Measurements from ENCODE around the gene TLR4.

The TLR4 gene

DNA sequence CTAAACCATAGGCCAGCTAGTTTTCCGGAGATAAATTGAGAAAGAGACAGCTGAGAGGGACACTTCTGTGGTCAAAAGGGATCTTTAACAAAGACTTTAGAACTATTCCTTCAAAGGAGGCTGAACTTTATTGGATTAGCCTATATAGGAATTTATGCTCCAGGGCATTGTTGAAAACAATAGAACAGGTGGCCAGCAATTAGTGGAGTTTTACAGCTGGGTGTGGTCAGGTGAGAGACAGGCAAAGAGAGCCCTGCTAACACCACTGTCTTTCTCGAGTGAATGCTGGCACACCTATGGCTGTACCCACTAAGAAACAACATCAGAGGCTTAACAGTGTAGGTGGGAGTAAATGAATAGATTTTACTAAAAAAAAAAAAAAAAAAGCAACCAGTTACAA lies 16.7 kb upstream of the TLR4 start:
- Histone ChIP-seq H3K9ac (ENCODE audit: low read length) (no peak overlapping the region), H3K9me3 (ENCODE audit: insufficient read depth, low read length) (no peaks in the 10 kb centered on the region), H4K20me1 (ENCODE audit: low read depth, low read length) (no peaks in the 10 kb centered on the region), H3K27me3 (ENCODE audit: low read length) (no peaks in the 10 kb centered on the region), H3K79me2 (ENCODE audit: insufficient read depth, low read length) (no peaks in the 10 kb centered on the region), H2AFZ (ENCODE audit: low read depth, low read length, severe bottlenecking) (no peak overlapping the region), H3K4me2 (ENCODE audit: low read depth, low read length, poor library complexity, severe bottlenecking) (no peak overlapping the region), H3K27ac (ENCODE audit: low read depth, low read length) (no peak overlapping the region), H3F3A (ENCODE audit: insufficient read depth) (no peaks in the 10 kb centered on the region), H3K36me3 (ENCODE audit: low read length) (no peaks in the 10 kb centered on the region), H3K9me2 (replicated peaks; ENCODE audit: insufficient read depth, low read length) (no peaks in the 10 kb centered on the region), H3K4me3 (ENCODE audit: insufficient read depth, low read length, poor library complexity, severe bottlenecking) (no peak overlapping the region)
- TF ChIP-seq EZH2phosphoT487 (conservative IDR thresholded peaks at IDR 0.05; ENCODE audit: low read length) (no peak), CTCF (IDR thresholded peaks at IDR 0.05; ENCODE audit: insufficient read depth, low read length, poor library complexity, severe bottlenecking) (no peak)

DNA sequence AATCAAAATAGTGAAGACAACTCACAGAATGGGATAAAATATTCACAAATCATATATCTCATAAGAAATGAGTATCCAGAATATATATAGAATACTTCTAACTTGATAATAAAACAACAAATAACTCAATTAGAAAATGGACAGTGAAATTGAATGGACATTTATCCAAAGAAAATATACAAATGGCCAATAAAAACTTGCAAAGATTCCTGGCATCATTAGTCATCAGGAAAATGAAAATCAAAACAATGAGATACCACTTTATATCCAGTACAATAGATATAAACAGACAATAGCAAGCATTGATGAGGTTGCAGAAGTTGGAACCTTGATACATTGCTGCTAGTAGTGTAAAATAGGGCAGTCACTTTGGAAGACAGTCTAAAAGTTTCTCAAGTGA lies 12.8 kb upstream of the TLR4 start:
- no peak for TF ChIP-seq EZH2phosphoT487 (conservative IDR thresholded peaks at IDR 0.05; ENCODE audit: low read length)
- no peak for TF ChIP-seq CTCF (IDR thresholded peaks at IDR 0.05; ENCODE audit: insufficient read depth, low read length, poor library complexity, severe bottlenecking)
- Histone ChIP-seq H2AFZ (ENCODE audit: low read depth, low read length, severe bottlenecking) (no peak overlapping the region), H3K9ac (ENCODE audit: low read length) (no peak overlapping the region), H3K27ac (ENCODE audit: low read depth, low read length) (no peak overlapping the region), H3K4me2 (ENCODE audit: low read depth, low read length, poor library complexity, severe bottlenecking) (no peak overlapping the region), H3F3A (ENCODE audit: insufficient read depth) (no peaks in the 10 kb centered on the region), H3K36me3 (ENCODE audit: low read length) (no peaks in the 10 kb centered on the region), H4K20me1 (ENCODE audit: low read depth, low read length) (no peaks in the 10 kb centered on the region), H3K4me3 (ENCODE audit: insufficient read depth, low read length, poor library complexity, severe bottlenecking) (no peak overlapping the region), H3K9me2 (replicated peaks; ENCODE audit: insufficient read depth, low read length) (no peaks in the 10 kb centered on the region), H3K79me2 (ENCODE audit: insufficient read depth, low read length) (no peaks in the 10 kb centered on the region), H3K9me3 (ENCODE audit: insufficient read depth, low read length) (no peaks in the 10 kb centered on the region), H3K27me3 (ENCODE audit: low read length) (no peaks in the 10 kb centered on the region)

- Histone ChIP-seq H3K9ac (ENCODE audit: low read length) (no peak overlapping the region), H3K4me2 (ENCODE audit: low read depth, low read length, poor library complexity, severe bottlenecking) (no peak overlapping the region), H3K27ac (ENCODE audit: low read depth, low read length) (no peak overlapping the region), H2AFZ (ENCODE audit: low read depth, low read length, severe bottlenecking) (no peak overlapping the region), H3K9me3 (ENCODE audit: insufficient read depth, low read length) (no peaks in the 10 kb centered on the region), H3K79me2 (ENCODE audit: insufficient read depth, low read length) (no peaks in the 10 kb centered on the region), H3K9me2 (replicated peaks; ENCODE audit: insufficient read depth, low read length) (no peaks in the 10 kb centered on the region), H3K27me3 (ENCODE audit: low read length) (no peaks in the 10 kb centered on the region), H4K20me1 (ENCODE audit: low read depth, low read length) (no peaks in the 10 kb centered on the region), H3F3A (ENCODE audit: insufficient read depth) (no peaks in the 10 kb centered on the region), H3K4me3 (ENCODE audit: insufficient read depth, low read length, poor library complexity, severe bottlenecking) (no peak overlapping the region), H3K36me3 (ENCODE audit: low read length) (no peaks in the 10 kb centered on the region)
- no peak for TF ChIP-seq CTCF (IDR thresholded peaks at IDR 0.05; ENCODE audit: insufficient read depth, low read length, poor library complexity, severe bottlenecking)
- no peak for TF ChIP-seq EZH2phosphoT487 (conservative IDR thresholded peaks at IDR 0.05; ENCODE audit: low read length)
Observed at GRCh38 chr9:117696154-117696553, 8.0 kb upstream of the TLR4 start.

- no peaks in the 10 kb centered on the region for H3K9me2 ChIP-seq (replicated peaks; ENCODE audit: insufficient read depth, low read length)
- H4K20me1 ChIP-seq (ENCODE audit: low read depth, low read length), result no peaks in the 10 kb centered on the region
- no peak for TF ChIP-seq EZH2phosphoT487 (conservative IDR thresholded peaks at IDR 0.05; ENCODE audit: low read length)
- TF ChIP-seq CTCF (IDR thresholded peaks at IDR 0.05; ENCODE audit: insufficient read depth, low read length, poor library complexity, severe bottlenecking), result no peak
- H3K36me3 ChIP-seq (ENCODE audit: low read length), result no peaks in the 10 kb centered on the region
- no peaks in the 10 kb centered on the region for H3K79me2 ChIP-seq (ENCODE audit: insufficient read depth, low read length)
- H3F3A ChIP-seq (ENCODE audit: insufficient read depth), result no peaks in the 10 kb centered on the region
- H3K9me3 ChIP-seq (ENCODE audit: insufficient read depth, low read length), result no peaks in the 10 kb centered on the region
- H3K27ac ChIP-seq (ENCODE audit: low read depth, low read length), result no peak overlapping the region
- no peak overlapping the region for H2AFZ ChIP-seq (ENCODE audit: low read depth, low read length, severe bottlenecking)
- no peak overlapping the region for H3K4me2 ChIP-seq (ENCODE audit: low read depth, low read length, poor library complexity, severe bottlenecking)
- H3K27me3 ChIP-seq (ENCODE audit: low read length), result no peaks in the 10 kb centered on the region
- H3K9ac ChIP-seq (ENCODE audit: low read length), result no peak overlapping the region
- no peak overlapping the region for H3K4me3 ChIP-seq (ENCODE audit: insufficient read depth, low read length, poor library complexity, severe bottlenecking)
Observed at GRCh38 chr9:117697046-117697445, 7.2 kb upstream of the TLR4 start.
